Naive thymus-derived CD4-positive, alpha-beta T cell (primary cell): Measurements from ENCODE around the gene OR8A1. TPM values are rescaled to one million over a fixed set of nuclear protein-coding genes. Genes with fewer than 3 reads are reported as not detected.

Source experiments
- ATAC-seq: fragments of 150-1000 bp; cut with Tn5 transposase; 2 replicates; pipeline ENCODE4 v1.10.0; 2021; ENCODE audit warnings: mild to moderate bottlenecking, moderate library complexity
- CTCF ChIA-PET: fragments of 350-600 bp; sonication (Branson Sonifier 250); formaldehyde crosslinking; loops from one replicate; lab custom pipeline; 2021; ENCODE audit warnings: antibody characterized with exemption; lab: Charles Lee
- POLR2A ChIA-PET: fragments of 350-600 bp; sonication (Branson Sonifier 250); formaldehyde crosslinking; loops from one replicate; lab custom pipeline; 2021; ENCODE audit warnings: antibody characterized with exemption, inconsistent platforms; lab: Charles Lee
- DNase-seq, 9 donors: peaks; one replicate each; pipeline versions ENCODE4 v3.0.0 to v3.0.0-alpha.2; 2020 to 2022; ENCODE audit warnings: mixed read lengths in 1 of 9
- H3K27ac ChIP-seq: one replicate; pipeline ENCODE4 v1.7.0; 2013; ENCODE audit warnings: mild to moderate bottlenecking, low read depth, low read length, moderate library complexity
- H3K27me3 ChIP-seq, 2 donors: one replicate each; pipeline ENCODE4 v1.7.0; 2013; ENCODE audit warnings: low read length in 2 of 2, mild to moderate bottlenecking in 2 of 2, moderate library complexity in 2 of 2; ENCODE audit not compliant: control insufficient read depth in 2 of 2, insufficient read depth in 2 of 2
- H3K36me3 ChIP-seq, 3 experiments: 1 replicate in 2 of 3; 2 replicates in 1 of 3; pipeline ENCODE4 v1.7.0; 2013; ENCODE audit warnings: low read length in 3 of 3, mild to moderate bottlenecking in 3 of 3, moderate library complexity in 1 of 3; ENCODE audit not compliant: insufficient read depth in 3 of 3, control insufficient read depth in 2 of 3
- H3K4me1 ChIP-seq, 2 donors: one replicate each; pipeline ENCODE4 v1.7.0; 2013; ENCODE audit warnings: low read length in 2 of 2, mild to moderate bottlenecking in 2 of 2, moderate library complexity in 1 of 2; ENCODE audit not compliant: control insufficient read depth in 2 of 2, insufficient read depth in 2 of 2
- H3K4me3 ChIP-seq: 2 replicates; pipeline ENCODE4 v1.7.0; 2013; ENCODE audit warnings: mild to moderate bottlenecking, low read length
- H3K9me3 ChIP-seq, 3 experiments: 1 replicate in 2 of 3; 2 replicates in 1 of 3; pipeline ENCODE4 v1.7.0; 2013; ENCODE audit warnings: low read length in 3 of 3; ENCODE audit not compliant: control insufficient read depth in 2 of 3
- H3K27ac Mint-ChIP-seq, 9 donors: one replicate each; pipeline ENCODE4 v1.8.0; 2020 to 2022; ENCODE audit warnings: mixed read lengths in 9 of 9, mild to moderate bottlenecking in 8 of 9, moderate library complexity in 5 of 9, inconsistent platforms in 2 of 9
- H3K27me3 Mint-ChIP-seq, 5 donors: one replicate each; pipeline ENCODE4 v1.8.0; 2021 to 2022; ENCODE audit warnings: mixed read lengths in 5 of 5, mild to moderate bottlenecking in 1 of 5
- H3K36me3 Mint-ChIP-seq, 5 donors: one replicate each; pipeline ENCODE4 v1.8.0; 2020 to 2022; ENCODE audit warnings: mixed read lengths in 5 of 5, mild to moderate bottlenecking in 3 of 5, inconsistent platforms in 1 of 5
- H3K4me1 Mint-ChIP-seq, 7 donors: one replicate each; pipeline ENCODE4 v1.8.0; 2020 to 2022; ENCODE audit warnings: mixed read lengths in 7 of 7, mild to moderate bottlenecking in 3 of 7, inconsistent platforms in 1 of 7
- H3K4me3 Mint-ChIP-seq, 10 donors: one replicate each; pipeline ENCODE4 v1.8.0; 2020 to 2022; ENCODE audit warnings: mild to moderate bottlenecking in 10 of 10, mixed read lengths in 10 of 10, moderate library complexity in 6 of 10, inconsistent platforms in 2 of 10
- H3K9me3 Mint-ChIP-seq, 11 donors: one replicate each; pipeline ENCODE4 v1.8.0; 2020 to 2022; ENCODE audit warnings: mixed read lengths in 11 of 11, mild to moderate bottlenecking in 4 of 11, inconsistent platforms in 1 of 11, moderate library complexity in 1 of 11
- intact Hi-C, 2 donors: fragments of 100-400 bp; cut with micrococcal nuclease; formaldehyde crosslinking; loops; one replicate each; pipeline ENCODE4 v1.15.1; 2023
- polyA plus RNA-seq, 2 donors: library from polyadenylated mRNA; unstranded; fragments of 300-500 nt; fragmentation: Illumina TruSeq; gene quantifications; one replicate each; pipeline ENCODE4 v1.2.3, GENCODE V29; 2021
- total RNA-seq, 6 experiments: library from RNA in 5 of 6; stranded (reverse) in 5 of 6; gene quantifications; 1 replicate in 5 of 6; 2 replicates in 1 of 6; pipeline ENCODE4 v1.2.3 and lab custom pipeline; 2021 to 2026

OR8A1 gene
- total and polyA plus RNA-seq, 7 experiments from 2014 or later = not detected

GRCh38 chr11:124577716-124578427, 8.1 kb downstream of the OR8A1 start:
- CTCF ChIA-PET = interaction anchor here (1.1 kb wide), 1 partner anchor 8 kb away, joined by 3 read pairs; no protein-coding TSS in a partner anchor
- Mint-ChIP-seq H3K4me1 (no peaks in the 10 kb centered on the region), H3K9me3 (peaks cover 0 to 2% (median 0%) of the 10 kb centered on the region in 11 donors), H3K36me3 (no peaks in the 10 kb centered on the region), H3K27ac (no peak overlapping the region), H3K4me3 (no peak overlapping the region), H3K27me3 (peaks cover 2 to 32% (median 12%) of the 10 kb centered on the region in 5 donors)
- intact Hi-C loops = no loop called here
- no peak for DNase-seq
- no peaks in the 10 kb centered on the region for H3K4me1 ChIP-seq
- H3K9me3 ChIP-seq = no peaks in the 10 kb centered on the region
- no peaks in the 10 kb centered on the region for H3K36me3 ChIP-seq
- no peak overlapping the region for H3K27ac ChIP-seq
- H3K27me3 ChIP-seq = no peaks in the 10 kb centered on the region
- ATAC-seq = no peak
- POLR2A ChIA-PET = no interaction called here
- no peak overlapping the region for H3K4me3 ChIP-seq

GRCh38 chr11:124578761-124579160, 9.0 kb downstream of the OR8A1 start:
- no peak overlapping the region for H3K4me3 Mint-ChIP-seq
- no peaks in the 10 kb centered on the region for H3K9me3 ChIP-seq
- CTCF ChIA-PET = no interaction called here
- no peaks in the 10 kb centered on the region for H3K36me3 Mint-ChIP-seq
- no peaks in the 10 kb centered on the region for H3K27me3 ChIP-seq
- no peak overlapping the region for H3K4me3 ChIP-seq
- no peak overlapping the region for H3K27ac Mint-ChIP-seq
- peaks cover 0 to 31% (median 12%) of the 10 kb centered on the region in 5 donors for H3K27me3 Mint-ChIP-seq
- no peaks in the 10 kb centered on the region for H3K4me1 Mint-ChIP-seq
- ATAC-seq (no peak), DNase-seq (no peak)
- no peak overlapping the region for H3K27ac ChIP-seq
- intact Hi-C loops = no loop called here
- H3K4me1 ChIP-seq = no peaks in the 10 kb centered on the region
- peaks cover 0 to 2% (median 0%) of the 10 kb centered on the region in 11 donors for H3K9me3 Mint-ChIP-seq
- POLR2A ChIA-PET = no interaction called here
- no peaks in the 10 kb centered on the region for H3K36me3 ChIP-seq

GRCh38 chr11:124581817-124582216, 12.0 kb downstream of the OR8A1 start:
- Mint-ChIP-seq H3K4me3 (no peak overlapping the region), H3K27ac (no peak overlapping the region), H3K9me3 (no peaks in the 10 kb centered on the region), H3K4me1 (peaks cover 0 to 2% (median 0%) of the 10 kb centered on the region in 7 donors), H3K27me3 (peaks cover 3 to 17% (median 7%) of the 10 kb centered on the region in 5 donors), H3K36me3 (no peaks in the 10 kb centered on the region)
- no peaks in the 10 kb centered on the region for H3K36me3 ChIP-seq
- DNase-seq (no peak), ATAC-seq (no peak)
- no peak overlapping the region for H3K4me3 ChIP-seq
- no peak overlapping the region for H3K27ac ChIP-seq
- ChIA-PET POLR2A (no interaction called here), CTCF (no interaction called here)
- H3K4me1 ChIP-seq = no peaks in the 10 kb centered on the region
- intact Hi-C loops = no loop called here
- no peaks in the 10 kb centered on the region for H3K9me3 ChIP-seq
- H3K27me3 ChIP-seq = no peaks in the 10 kb centered on the region

GRCh38 chr11:124582565-124582964, 12.8 kb downstream of the OR8A1 start:
- ChIA-PET POLR2A (no interaction called here), CTCF (no interaction called here)
- H3K27ac Mint-ChIP-seq = no peak overlapping the region

GRCh38 chr11:124583781-124584180, 14.0 kb downstream of the OR8A1 start:
- Mint-ChIP-seq H3K27me3 (peaks cover 11 to 30% (median 22%) of the 10 kb centered on the region in 5 donors), H3K4me1 (peaks cover 0 to 2% (median 0%) of the 10 kb centered on the region in 7 donors), H3K9me3 (no peaks in the 10 kb centered on the region), H3K4me3 (no peak overlapping the region), H3K27ac (no peak overlapping the region), H3K36me3 (no peaks in the 10 kb centered on the region)
- ChIA-PET CTCF (no interaction called here), POLR2A (no interaction called here)
- Histone ChIP-seq H3K27me3 (no peaks in the 10 kb centered on the region), H3K4me1 (no peaks in the 10 kb centered on the region), H3K9me3 (no peaks in the 10 kb centered on the region), H3K4me3 (no peak overlapping the region), H3K36me3 (no peaks in the 10 kb centered on the region), H3K27ac (no peak overlapping the region)
- ATAC-seq (no peak), DNase-seq (no peak)
- intact Hi-C loops = no loop called here

More at GRCh38 chr11:124582565-124582964, 12.8 kb downstream of the OR8A1 start:
- intact Hi-C loops = no loop called here
- Mint-ChIP-seq H3K4me3 (no peak overlapping the region), H3K4me1 (peaks cover 0 to 2% (median 0%) of the 10 kb centered on the region in 7 donors), H3K36me3 (no peaks in the 10 kb centered on the region), H3K9me3 (no peaks in the 10 kb centered on the region), H3K27me3 (peaks cover 8 to 22% (median 15%) of the 10 kb centered on the region in 5 donors)
- H3K4me3 ChIP-seq = no peak overlapping the region
- no peak for ATAC-seq
- no peak for DNase-seq
- no peaks in the 10 kb centered on the region for H3K36me3 ChIP-seq
- H3K9me3 ChIP-seq = no peaks in the 10 kb centered on the region
- H3K4me1 ChIP-seq = no peaks in the 10 kb centered on the region
- H3K27me3 ChIP-seq = no peaks in the 10 kb centered on the region
- H3K27ac ChIP-seq = no peak overlapping the region

GRCh38 chr11:124584681-124585372, 15.0 kb downstream of the OR8A1 start:
- Mint-ChIP-seq H3K4me3 (no peak overlapping the region), H3K4me1 (peaks cover 0 to 2% (median 0%) of the 10 kb centered on the region in 7 donors), H3K9me3 (no peaks in the 10 kb centered on the region), H3K27ac (no peak overlapping the region), H3K27me3 (peaks cover 14 to 35% (median 24%) of the 10 kb centered on the region in 5 donors), H3K36me3 (no peaks in the 10 kb centered on the region)
- Histone ChIP-seq H3K4me1 (no peaks in the 10 kb centered on the region), H3K27me3 (no peaks in the 10 kb centered on the region), H3K4me3 (no peak overlapping the region), H3K27ac (no peak overlapping the region), H3K36me3 (no peaks in the 10 kb centered on the region), H3K9me3 (no peaks in the 10 kb centered on the region)
- no peak for ATAC-seq
- DNase-seq = no peak
- intact Hi-C loops = loop anchor here in 1 of 2 donors (5.0 kb wide), 1 partner anchor 513 kb away; no protein-coding TSS in a partner anchor
- POLR2A ChIA-PET = no interaction called here
- CTCF ChIA-PET = interaction anchor here (1.1 to 1.5 kb wide), 3 partner anchors 8 to 169 kb away, joined by 3 read pairs; no protein-coding TSS in a partner anchor
